Globus pallidus (tissue), 1 donor: ENCODE results near the gene PRDM13.
"Not testable (repeated sequence)": the region's sequence is repeated elsewhere in the genome, so short reads cannot be mapped to it uniquely, and the experiment has no call there.

Experiments used
- DNase-seq: peaks from one replicate; pipeline ENCODE4 v3.0.0-alpha.2; 2015; ENCODE audit warnings: low spot score

PRDM13 gene

DNA sequence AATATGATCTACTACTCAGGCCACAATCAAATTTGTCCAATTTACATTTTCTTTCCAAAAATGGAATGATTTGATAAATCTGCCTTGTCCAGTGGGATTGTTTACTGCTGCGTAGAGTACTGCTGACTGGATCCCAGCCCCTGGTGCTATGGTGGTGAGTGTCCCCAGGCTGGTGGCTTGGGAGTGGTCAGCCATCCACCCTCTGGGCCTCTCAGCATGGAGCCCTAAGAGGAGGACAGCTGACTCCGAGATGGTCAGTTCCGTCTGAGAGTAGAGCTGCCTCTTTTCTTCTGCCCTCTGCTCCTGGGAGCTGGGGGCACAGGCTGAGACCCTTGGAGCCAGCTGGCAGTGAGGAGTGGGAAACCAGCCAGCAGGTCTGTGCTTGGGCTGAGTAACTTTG is 22.7 kb downstream of the PRDM13 start:
- DNase-seq = no peak

DNA sequence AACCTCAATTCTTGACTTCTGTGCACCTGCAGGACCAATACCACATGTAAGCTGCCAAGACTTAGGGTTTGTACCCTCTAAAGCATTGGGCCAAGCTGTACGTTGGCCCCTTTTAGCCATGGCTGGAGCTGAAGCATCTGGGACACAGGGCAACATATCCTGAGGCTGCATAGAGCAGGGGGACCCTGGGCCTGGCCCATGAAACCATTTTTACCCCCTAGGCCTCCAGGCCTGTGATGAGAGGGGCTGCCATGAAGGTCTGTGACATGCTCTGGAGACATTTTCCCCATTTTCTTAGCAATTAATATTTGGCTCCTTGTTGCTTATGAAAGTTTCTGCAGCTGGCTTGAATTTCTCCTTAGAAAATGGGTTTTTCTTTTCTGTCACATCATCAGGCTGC is 31.0 kb downstream of the PRDM13 start:
- DNase-seq = no peak

DNA sequence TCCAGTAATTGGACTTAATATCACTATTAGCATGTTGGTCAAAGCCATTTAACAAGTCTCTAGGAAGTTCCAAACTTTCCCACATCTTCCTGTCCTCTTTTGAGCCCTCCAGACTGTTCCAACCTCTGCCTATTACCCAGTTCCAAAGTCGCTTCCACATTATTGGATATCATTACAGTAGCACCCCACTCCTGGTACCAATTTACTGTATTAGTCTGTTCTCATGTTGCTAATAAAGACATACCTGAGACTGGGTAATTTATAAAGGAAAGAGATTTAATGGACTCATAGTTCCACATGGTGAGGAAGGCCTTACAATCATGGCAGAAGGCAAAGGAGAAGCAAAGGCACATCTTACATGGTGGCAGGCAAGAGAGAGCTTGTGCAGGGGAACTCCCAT is 31.7 kb downstream of the PRDM13 start:
- DNase-seq = not testable (repeated sequence)

DNA sequence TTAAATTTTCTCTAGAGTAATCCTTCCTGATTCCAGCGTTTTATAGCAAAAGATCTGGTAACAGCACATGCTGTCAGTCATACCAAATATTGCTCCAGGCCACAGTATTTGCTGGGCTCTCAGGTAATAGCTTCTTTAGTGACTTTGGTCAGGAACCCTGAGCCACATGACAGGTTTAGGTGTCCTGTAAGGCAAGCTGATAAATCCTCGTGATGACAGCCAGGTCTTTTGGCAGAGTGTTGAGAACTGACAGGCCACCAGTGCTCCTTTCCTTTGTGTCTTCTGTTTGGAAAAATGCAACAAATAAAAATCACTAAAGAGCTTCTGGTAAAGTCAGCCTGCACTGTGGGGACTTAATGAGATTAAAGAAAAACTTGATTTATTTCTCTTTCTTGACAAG is 34.6 kb downstream of the PRDM13 start:
- no peak for DNase-seq

DNA sequence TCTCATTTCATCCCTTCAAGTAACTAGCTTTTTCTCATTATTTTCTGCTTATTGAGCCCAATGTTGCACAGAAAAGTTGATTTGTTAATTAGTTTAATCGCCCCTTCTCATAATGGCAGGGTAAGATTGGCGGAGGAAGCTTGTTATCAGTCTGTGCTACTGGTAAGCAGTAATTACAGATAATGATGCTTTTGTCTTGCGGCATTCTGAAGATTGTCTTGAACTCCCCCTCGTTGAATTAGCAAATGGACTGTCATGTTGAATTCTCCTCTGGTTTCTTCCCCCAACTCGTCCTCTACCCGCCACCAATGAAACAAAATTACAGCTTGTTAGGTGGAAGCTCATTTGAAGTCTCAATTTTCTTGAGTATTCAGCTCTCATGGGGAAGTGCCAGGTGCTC is 39.4 kb downstream of the PRDM13 start:
- DNase-seq = no peak

DNA sequence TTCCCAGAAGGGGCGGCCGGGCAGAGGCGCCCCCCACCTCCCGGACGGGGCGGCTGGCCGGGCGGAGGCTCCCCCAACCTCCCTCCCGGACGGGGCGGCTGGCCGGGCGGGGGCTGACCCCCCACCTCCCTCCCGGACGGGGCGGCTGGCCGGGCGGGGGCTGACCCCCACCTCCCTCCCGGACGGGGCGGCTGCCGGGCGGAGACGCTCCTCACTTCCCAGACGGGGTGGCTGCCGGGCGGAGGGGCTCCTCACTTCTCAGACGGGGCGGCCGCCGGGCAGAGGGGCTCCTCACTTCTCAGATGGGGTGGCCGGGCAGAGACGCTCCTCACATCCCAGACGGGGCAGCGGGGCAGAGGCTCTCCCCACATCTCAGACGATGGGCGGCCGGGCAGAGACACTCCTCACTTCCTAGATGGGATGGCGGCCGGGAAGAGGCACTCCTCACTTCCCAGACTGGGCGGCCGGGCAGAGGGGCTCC is 43.5 kb downstream of the PRDM13 start:
- not testable (repeated sequence) for DNase-seq

DNA sequence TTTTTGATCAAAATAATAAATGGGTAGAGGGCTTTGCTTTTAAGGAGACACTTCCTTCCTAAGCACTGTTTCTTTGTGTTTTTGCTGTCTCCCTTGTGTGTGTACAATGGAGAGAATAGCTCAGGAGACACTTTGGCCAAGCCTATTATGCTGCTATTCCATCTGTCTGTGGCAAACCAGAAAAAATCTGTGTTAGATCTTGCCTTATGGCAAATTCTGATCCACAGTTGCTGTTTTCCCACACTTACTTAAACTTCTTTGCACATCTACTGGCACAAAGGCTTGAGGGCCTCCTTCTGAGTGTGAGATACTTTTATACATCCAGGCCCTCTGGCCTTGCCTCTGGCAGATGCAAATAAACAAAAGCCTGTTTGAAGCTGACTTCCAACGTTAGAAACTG is 53.6 kb downstream of the PRDM13 start:
- DNase-seq = no peak

DNA sequence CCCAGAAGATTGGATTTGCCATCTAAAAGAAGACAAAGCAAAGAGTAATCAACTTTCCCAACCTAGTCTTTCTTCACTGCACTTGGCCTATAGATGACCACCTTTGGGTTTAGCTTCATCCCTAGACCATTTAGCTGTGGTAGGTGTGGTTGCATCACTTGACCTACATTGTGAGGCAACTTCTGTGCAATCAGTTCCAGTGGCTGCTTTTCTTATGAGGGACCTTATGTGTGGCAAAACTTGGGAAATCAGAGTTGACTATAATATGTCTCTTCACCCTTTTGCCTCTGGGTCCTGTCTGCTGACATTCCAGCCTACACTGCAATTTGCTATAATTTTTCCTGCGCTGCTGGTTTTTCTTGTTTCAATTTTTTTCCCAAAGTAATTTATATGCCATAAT is 55.2 kb downstream of the PRDM13 start:
- DNase-seq = no peak

DNA sequence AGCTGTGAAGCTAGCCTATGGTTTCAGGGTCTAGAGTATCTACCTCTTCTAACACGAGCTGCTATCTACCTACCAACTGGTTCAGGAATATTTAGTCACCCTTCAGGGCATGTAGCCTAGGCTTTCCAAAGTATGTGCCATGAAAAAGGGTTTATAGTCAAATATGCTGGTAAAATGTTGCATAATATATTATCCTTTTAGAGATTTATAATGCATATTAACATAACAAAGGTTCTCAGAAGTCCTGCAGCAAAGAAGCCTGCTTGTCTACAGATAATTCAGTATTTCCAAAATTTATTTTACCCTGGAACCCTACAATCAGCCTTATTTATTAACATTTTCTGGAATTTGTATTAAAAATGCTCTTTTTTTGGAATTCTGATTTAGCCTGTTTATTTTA is 56.0 kb downstream of the PRDM13 start:
- DNase-seq = no peak
